ENCODE data around the gene DHDDS. TPM values are rescaled to one million over a fixed set of nuclear protein-coding genes. Genes with fewer than 3 reads are reported as not detected.
"Not testable (repeated sequence)": the region's sequence is repeated elsewhere in the genome, so short reads cannot be mapped to it uniquely, and the experiment has no call there.

The DHDDS gene
- total and polyA plus RNA-seq, 7 experiments from 2014 or later = 20.7 to 58.9 (median 33.0) TPM

DNA sequence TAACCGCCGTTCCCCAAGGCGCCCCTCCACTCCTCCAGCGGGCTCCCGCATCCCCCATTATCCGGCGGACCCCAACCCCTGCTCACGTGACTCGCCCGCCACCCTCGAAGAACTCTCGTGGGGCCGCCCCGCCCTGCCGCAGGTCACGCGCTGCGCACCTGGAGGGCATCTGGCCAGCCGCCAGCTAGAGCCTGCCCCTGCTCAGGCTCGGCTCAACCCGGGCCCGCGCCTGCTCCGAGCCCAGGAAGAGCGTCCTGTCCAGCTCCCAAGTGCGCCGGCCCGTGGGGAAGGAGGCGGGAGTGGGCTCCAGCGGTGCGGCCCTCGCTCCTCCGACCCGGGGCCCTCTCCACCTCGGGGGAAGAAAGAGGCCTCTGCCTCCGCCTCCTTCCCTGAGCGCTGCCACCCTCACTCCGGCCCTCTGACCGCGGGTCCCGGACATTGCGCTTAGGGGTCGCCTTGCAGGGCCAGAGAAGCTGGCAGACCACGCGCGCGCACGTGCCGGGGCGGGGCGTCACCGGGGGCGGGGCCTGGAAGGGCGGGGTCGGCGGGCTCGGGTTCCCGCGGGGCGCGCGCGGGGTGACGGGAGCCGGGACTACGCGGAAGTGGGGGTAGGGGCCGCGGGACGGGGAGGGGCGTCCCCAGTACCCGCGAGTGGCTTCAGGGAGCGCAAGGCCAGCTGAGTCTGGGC lies 68.5 kb downstream of the DHDDS start:
- peak; percentile 89 for ATAC-seq
- no peaks in the 10 kb centered on the region for H3K27me3 ChIP-seq (ENCODE audit: control insufficient read depth in 2 of 2, insufficient read depth in 2 of 2, low read length in 2 of 2)
- Mint-ChIP-seq H3K4me3 (peak overlapping the region; percentile 67 to 91 (median 88)), H3K4me1 (peaks cover 1 to 31% (median 11%) of the 10 kb centered on the region in 7 donors), H3K36me3 (no peaks in the 10 kb centered on the region), H3K27ac (peak overlapping the region; percentile 67 to 95 (median 91)), H3K9me3 (peaks cover 0 to 2% (median 0%) of the 10 kb centered on the region in 11 donors), H3K27me3 (no peaks in the 10 kb centered on the region)
- intact Hi-C loops (cut with micrococcal nuclease) = loop anchor here (1.0 to 10.0 kb wide), 13 partner anchors 27 to 421 kb away; partner anchors contain the start of genes ARID1A (in 2 of the 2), DHDDS (in 2 of the 2), RPS6KA1 (in 2 of the 2) and HMGN2 (in 1 of the 2)
- peaks cover 16% of the 10 kb centered on the region in 2 donors for H3K4me1 ChIP-seq (ENCODE audit: control insufficient read depth in 2 of 2, insufficient read depth in 2 of 2, low read length in 2 of 2)
- ChIA-PET CTCF (interaction anchor here (0.7 to 3.2 kb wide), 17 partner anchors 11 to 300 kb away, joined by 3 to 19 read pairs (median 5); partner anchors contain the start of genes HMGN2 and PIGV), POLR2A (interaction anchor here (0.6 to 3.0 kb wide), 25 partner anchors 9 to 397 kb away, joined by 3 to 40 read pairs (median 5); partner anchors contain the start of genes DHDDS, HMGN2, PIGV and RPS6KA1)
- H3K4me3 ChIP-seq (ENCODE audit: low read length) = peak overlapping the region; percentile 95
- peak overlapping the region; percentile 90 for H3K27ac ChIP-seq (ENCODE audit: low read depth, low read length)
- DNase-seq = peak; percentile 76 to 97 (median 86)
- no peaks in the 10 kb centered on the region for H3K9me3 ChIP-seq (ENCODE audit: control insufficient read depth in 2 of 3, low read length in 3 of 3)
- no peaks in the 10 kb centered on the region for H3K36me3 ChIP-seq (ENCODE audit: control insufficient read depth in 2 of 3, insufficient read depth in 3 of 3, low read length in 3 of 3)

DNA sequence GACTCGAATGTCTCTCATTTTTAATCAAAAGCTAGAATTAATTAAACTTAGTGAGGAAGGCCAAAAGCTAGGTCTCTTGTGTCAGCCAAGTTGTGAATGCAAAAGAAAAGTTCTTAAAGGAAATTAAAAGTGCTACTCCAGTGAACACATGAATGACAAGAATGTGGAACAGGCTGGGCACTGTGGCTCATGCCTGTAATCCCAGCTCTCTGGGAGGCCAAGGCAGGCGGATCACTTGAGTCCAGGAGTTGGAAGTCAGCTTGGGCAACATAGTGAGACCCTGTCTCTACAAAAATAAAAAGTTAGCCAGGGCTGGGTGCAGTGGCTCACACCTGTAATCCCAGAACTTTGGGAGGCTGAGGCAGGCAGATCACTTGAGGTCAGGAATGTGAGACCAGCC lies 78.6 kb downstream of the DHDDS start:
- H3K27ac ChIP-seq (ENCODE audit: low read depth, low read length); H3K27me3 Mint-ChIP-seq; H3K4me3 Mint-ChIP-seq; H3K27ac Mint-ChIP-seq; H3K4me1 Mint-ChIP-seq; H3K9me3 Mint-ChIP-seq; intact Hi-C loops (cut with micrococcal nuclease); ATAC-seq; DNase-seq; CTCF ChIA-PET; H3K4me1 ChIP-seq (ENCODE audit: control insufficient read depth in 2 of 2, insufficient read depth in 2 of 2, low read length in 2 of 2); H3K27me3 ChIP-seq (ENCODE audit: control insufficient read depth in 2 of 2, insufficient read depth in 2 of 2, low read length in 2 of 2); H3K9me3 ChIP-seq (ENCODE audit: control insufficient read depth in 2 of 3, low read length in 3 of 3); H3K36me3 Mint-ChIP-seq; H3K36me3 ChIP-seq (ENCODE audit: control insufficient read depth in 2 of 3, insufficient read depth in 3 of 3, low read length in 3 of 3); H3K4me3 ChIP-seq (ENCODE audit: low read length): not testable (repeated sequence)
- POLR2A ChIA-PET = interaction anchor here (0.9 to 1.1 kb wide), 2 partner anchors 11 to 14 kb away, joined by 3 read pairs; no protein-coding TSS in a partner anchor

GRCh38 chr1:26515836-26516235 lies 83.7 kb downstream of the DHDDS start:
- H3K4me3 Mint-ChIP-seq; H3K4me1 Mint-ChIP-seq; intact Hi-C loops (cut with micrococcal nuclease); H3K4me1 ChIP-seq (ENCODE audit: control insufficient read depth in 2 of 2, insufficient read depth in 2 of 2, low read length in 2 of 2); DNase-seq; H3K27ac ChIP-seq (ENCODE audit: low read depth, low read length); H3K4me3 ChIP-seq (ENCODE audit: low read length); H3K36me3 ChIP-seq (ENCODE audit: control insufficient read depth in 2 of 3, insufficient read depth in 3 of 3, low read length in 3 of 3); H3K27me3 ChIP-seq (ENCODE audit: control insufficient read depth in 2 of 2, insufficient read depth in 2 of 2, low read length in 2 of 2); H3K9me3 ChIP-seq (ENCODE audit: control insufficient read depth in 2 of 3, low read length in 3 of 3); H3K36me3 Mint-ChIP-seq; CTCF ChIA-PET; H3K9me3 Mint-ChIP-seq; POLR2A ChIA-PET; ATAC-seq; H3K27ac Mint-ChIP-seq: not testable (repeated sequence)
- H3K27me3 Mint-ChIP-seq = peaks cover 0 to 11% (median 0%) of the 10 kb centered on the region in 5 donors

GRCh38 chr1:26516987-26517765 lies 85.1 kb downstream of the DHDDS start:
- H3K27ac Mint-ChIP-seq = no peak overlapping the region
- no peaks in the 10 kb centered on the region for H3K36me3 Mint-ChIP-seq
- DNase-seq (no peak), ATAC-seq (no peak)
- intact Hi-C loops (cut with micrococcal nuclease) = no loop called here
- no peaks in the 10 kb centered on the region for H3K9me3 ChIP-seq (ENCODE audit: control insufficient read depth in 2 of 3, low read length in 3 of 3)
- H3K36me3 ChIP-seq (ENCODE audit: control insufficient read depth in 2 of 3, insufficient read depth in 3 of 3, low read length in 3 of 3) = no peaks in the 10 kb centered on the region
- no peak overlapping the region for H3K4me3 ChIP-seq (ENCODE audit: low read length)
- ChIA-PET POLR2A (no interaction called here), CTCF (interaction anchor here (0.6 kb wide), 1 partner anchor 21 kb away, joined by 3 read pairs; no protein-coding TSS in a partner anchor)
- no peaks in the 10 kb centered on the region for H3K4me1 Mint-ChIP-seq
- peaks cover 0 to 17% (median 0%) of the 10 kb centered on the region in 5 donors for H3K27me3 Mint-ChIP-seq
- H3K27ac ChIP-seq (ENCODE audit: low read depth, low read length) = no peak overlapping the region
- H3K27me3 ChIP-seq (ENCODE audit: control insufficient read depth in 2 of 2, insufficient read depth in 2 of 2, low read length in 2 of 2) = no peaks in the 10 kb centered on the region
- H3K4me1 ChIP-seq (ENCODE audit: control insufficient read depth in 2 of 2, insufficient read depth in 2 of 2, low read length in 2 of 2) = no peaks in the 10 kb centered on the region
- H3K9me3 Mint-ChIP-seq = peaks cover 0 to 6% (median 0%) of the 10 kb centered on the region in 11 donors
- no peak overlapping the region for H3K4me3 Mint-ChIP-seq

DNA sequence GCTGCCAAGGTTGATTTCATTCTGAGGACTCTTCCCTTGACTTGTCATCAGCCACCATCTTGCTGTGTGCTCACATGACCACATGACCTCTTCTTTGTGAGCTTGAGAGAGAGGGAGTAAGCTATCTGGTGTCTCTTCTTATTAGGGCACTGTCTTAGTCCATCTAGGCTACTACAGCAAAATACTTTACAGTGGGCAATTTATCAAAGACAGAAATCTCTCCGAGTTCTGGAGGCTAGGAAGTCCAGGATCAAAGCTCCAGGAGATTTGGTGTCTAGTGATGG lies 85.6 kb downstream of the DHDDS start:
- POLR2A ChIA-PET = no interaction called here
- ATAC-seq = no peak
- Mint-ChIP-seq H3K4me1 (no peaks in the 10 kb centered on the region), H3K27me3 (peaks cover 0 to 23% (median 0%) of the 10 kb centered on the region in 5 donors), H3K36me3 (no peaks in the 10 kb centered on the region), H3K27ac (no peak overlapping the region), H3K4me3 (no peak overlapping the region), H3K9me3 (peaks cover 0 to 6% (median 0%) of the 10 kb centered on the region in 11 donors)
- intact Hi-C loops (cut with micrococcal nuclease) = no loop called here
- no peaks in the 10 kb centered on the region for H3K9me3 ChIP-seq (ENCODE audit: control insufficient read depth in 2 of 3, low read length in 3 of 3)
- CTCF ChIA-PET = interaction anchor here (0.6 kb wide), 1 partner anchor 21 kb away, joined by 3 read pairs; no protein-coding TSS in a partner anchor
- no peaks in the 10 kb centered on the region for H3K4me1 ChIP-seq (ENCODE audit: control insufficient read depth in 2 of 2, insufficient read depth in 2 of 2, low read length in 2 of 2)
- no peak overlapping the region for H3K4me3 ChIP-seq (ENCODE audit: low read length)
- H3K27me3 ChIP-seq (ENCODE audit: control insufficient read depth in 2 of 2, insufficient read depth in 2 of 2, low read length in 2 of 2) = no peaks in the 10 kb centered on the region
- no peak overlapping the region for H3K27ac ChIP-seq (ENCODE audit: low read depth, low read length)
- no peaks in the 10 kb centered on the region for H3K36me3 ChIP-seq (ENCODE audit: control insufficient read depth in 2 of 3, insufficient read depth in 3 of 3, low read length in 3 of 3)
- no peak for DNase-seq

GRCh38 chr1:26518355-26518754 lies 86.2 kb downstream of the DHDDS start:
- DNase-seq (no peak), ATAC-seq (no peak)
- Histone ChIP-seq H3K27ac (ENCODE audit: low read depth, low read length) (no peak overlapping the region), H3K27me3 (ENCODE audit: control insufficient read depth in 2 of 2, insufficient read depth in 2 of 2, low read length in 2 of 2) (no peaks in the 10 kb centered on the region), H3K9me3 (ENCODE audit: control insufficient read depth in 2 of 3, low read length in 3 of 3) (no peaks in the 10 kb centered on the region), H3K4me1 (ENCODE audit: control insufficient read depth in 2 of 2, insufficient read depth in 2 of 2, low read length in 2 of 2) (no peaks in the 10 kb centered on the region), H3K36me3 (ENCODE audit: control insufficient read depth in 2 of 3, insufficient read depth in 3 of 3, low read length in 3 of 3) (no peaks in the 10 kb centered on the region), H3K4me3 (ENCODE audit: low read length) (no peak overlapping the region)
- Mint-ChIP-seq H3K36me3 (no peaks in the 10 kb centered on the region), H3K4me3 (no peak overlapping the region), H3K27me3 (peaks cover 0 to 24% (median 0%) of the 10 kb centered on the region in 5 donors), H3K9me3 (peaks cover 0 to 6% (median 0%) of the 10 kb centered on the region in 11 donors), H3K27ac (no peak overlapping the region), H3K4me1 (no peaks in the 10 kb centered on the region)
- intact Hi-C loops (cut with micrococcal nuclease) = no loop called here
- ChIA-PET POLR2A (no interaction called here), CTCF (no interaction called here)
